Esophagus (tissue), 2 donors: ENCODE data around the gene EP400. TPM values are rescaled to one million over a fixed set of nuclear protein-coding genes. Genes with fewer than 3 reads are reported as not detected.

ENCODE experiments used
- H3K27ac ChIP-seq, 2 donors: one replicate each; pipeline ENCODE4 v1.5.1; 2013; ENCODE audit warnings: low read depth in 2 of 2, mild to moderate bottlenecking in 2 of 2, inconsistent platforms in 1 of 2, low read length in 1 of 2, moderate library complexity in 1 of 2
- H3K27me3 ChIP-seq, 2 donors: one replicate each; pipeline ENCODE4 v1.6.1; 2013; ENCODE audit warnings: low read length in 2 of 2, control low read depth in 1 of 2, mild to moderate bottlenecking in 1 of 2; ENCODE audit not compliant: insufficient read depth in 2 of 2, control insufficient read depth in 1 of 2
- H3K36me3 ChIP-seq, 2 donors: one replicate each; pipeline ENCODE4 v1.6.1; 2013; ENCODE audit warnings: low read length in 1 of 2; ENCODE audit not compliant: control insufficient read depth in 2 of 2, insufficient read depth in 2 of 2
- H3K4me1 ChIP-seq, 2 donors: one replicate each; pipeline ENCODE4 v1.6.1; 2013; ENCODE audit warnings: low read length in 1 of 2; ENCODE audit not compliant: control insufficient read depth in 2 of 2, insufficient read depth in 2 of 2
- H3K4me3 ChIP-seq, 2 donors: one replicate each; pipeline ENCODE4 v1.5.1; 2013; ENCODE audit warnings: low read length in 2 of 2, mild to moderate bottlenecking in 2 of 2, low read depth in 1 of 2, moderate library complexity in 1 of 2
- H3K9me3 ChIP-seq, 2 donors: one replicate each; pipeline ENCODE4 v1.6.1; 2013; ENCODE audit warnings: mild to moderate bottlenecking in 2 of 2, low read depth in 1 of 2, low read length in 1 of 2, moderate library complexity in 1 of 2; ENCODE audit not compliant: control insufficient read depth in 2 of 2, insufficient read depth in 1 of 2
- WGBS, 2 donors: extraction: QIAGEN DNeasy Blood & Tissue Kit; methylation state at CpG; one replicate each; pipeline ENCODE4 v1.1.7; 2013; 5-methylcytosine and 5-hydroxymethylcytosine counted together
- polyA plus RNA-seq, 2 donors: library from polyadenylated mRNA; stranded (reverse); fragments of 200-250 nt; gene quantifications; one replicate each; pipeline ENCODE4 v1.2.3, GENCODE V29; 2013
- donor health status: healthy with polysubstance abuse.
- donor health status: Bipolar disorder and iron deficiency.

EP400 gene
- polyA plus RNA-seq, 2 donors = 8.9 to 17.1 TPM

DNA sequence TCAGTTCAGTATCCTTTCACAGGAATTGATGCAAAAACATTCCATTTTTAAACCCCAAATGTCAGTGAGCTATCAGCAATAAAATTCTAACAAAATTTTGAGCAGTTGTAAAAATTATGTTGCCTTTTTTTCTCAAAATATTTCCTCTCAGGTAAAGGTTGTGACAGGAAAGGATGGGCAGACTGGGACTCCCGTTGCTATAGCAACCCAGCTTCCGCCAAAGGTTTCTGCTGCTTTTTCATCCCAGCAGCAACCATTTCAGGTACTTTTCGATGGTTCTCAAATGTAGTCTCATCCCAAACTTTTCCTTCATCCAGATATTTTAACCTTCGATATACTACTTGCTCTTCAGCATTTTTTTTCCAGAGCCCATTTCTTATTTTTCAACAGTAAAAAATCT is 13.6 kb downstream of the EP400 start:
- 72 to 87% methylated on average over 4 of the region's 4 CpGs for WGBS, 2 donors
- Histone ChIP-seq H3K4me1 (peaks cover 0 to 4% of the 10 kb centered on the region in 2 donors), H3K9me3 (no peaks in the 10 kb centered on the region), H3K36me3 (peaks cover 0 to 5% of the 10 kb centered on the region in 2 donors), H3K27me3 (no peaks in the 10 kb centered on the region), H3K27ac (no peak overlapping the region), H3K4me3 (no peak overlapping the region)

DNA sequence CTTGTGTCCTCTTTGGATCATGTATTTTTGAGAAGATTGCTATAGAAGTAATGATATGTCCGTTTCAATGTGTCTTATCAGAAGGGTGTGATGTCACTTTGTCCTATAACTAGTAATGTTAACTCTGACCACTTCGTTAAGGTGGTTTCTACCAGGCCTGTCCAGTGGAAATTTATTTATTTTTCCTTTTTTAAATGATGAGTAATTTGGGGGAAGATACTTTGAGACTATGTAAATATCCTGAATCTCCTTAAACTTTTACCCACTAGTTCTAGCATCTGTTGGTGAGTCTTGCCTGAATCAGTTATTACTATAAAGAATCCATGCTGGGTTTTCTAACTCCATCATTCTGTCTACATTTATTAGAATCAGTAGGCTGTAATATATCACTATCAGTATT is 15.3 kb downstream of the EP400 start:
- WGBS, 2 donors = 76 to 86% methylated on average over 2 of the region's 2 CpGs
- peaks cover 0 to 4% of the 10 kb centered on the region in 2 donors for H3K4me1 ChIP-seq

DNA sequence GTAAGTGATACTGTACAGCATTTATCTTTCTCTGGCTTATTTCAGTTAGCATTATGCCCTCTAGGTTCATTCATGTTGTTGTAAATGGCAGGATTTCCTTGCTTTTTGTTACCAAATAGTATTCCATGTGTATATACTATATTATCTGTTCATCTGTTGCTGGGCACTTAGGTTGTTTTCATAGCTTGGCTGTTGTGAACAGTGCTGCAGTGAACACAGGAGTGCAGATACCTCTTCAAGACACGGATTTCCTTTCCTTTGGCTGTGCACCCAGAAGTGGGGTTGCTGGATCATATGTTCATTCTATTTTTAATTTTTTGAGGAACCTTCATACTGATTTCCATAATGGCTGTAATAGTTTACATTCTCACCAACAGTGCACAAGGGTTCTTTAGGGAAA is 21.5 kb downstream of the EP400 start:
- Histone ChIP-seq H3K4me1 (peaks cover 0 to 1% of the 10 kb centered on the region in 2 donors), H3K4me3 (no peak overlapping the region), H3K9me3 (no peaks in the 10 kb centered on the region), H3K27ac (no peak overlapping the region), H3K27me3 (no peaks in the 10 kb centered on the region), H3K36me3 (no peaks in the 10 kb centered on the region)
- 55 to 65% methylated on average over 1 of the region's 1 CpG for WGBS, 2 donors

More for the DNA sequence above, 15.3 kb downstream of the EP400 start:
- Histone ChIP-seq H3K36me3 (peaks cover 0 to 5% of the 10 kb centered on the region in 2 donors), H3K27me3 (no peaks in the 10 kb centered on the region), H3K9me3 (no peaks in the 10 kb centered on the region), H3K27ac (no peak overlapping the region), H3K4me3 (no peak overlapping the region)

DNA sequence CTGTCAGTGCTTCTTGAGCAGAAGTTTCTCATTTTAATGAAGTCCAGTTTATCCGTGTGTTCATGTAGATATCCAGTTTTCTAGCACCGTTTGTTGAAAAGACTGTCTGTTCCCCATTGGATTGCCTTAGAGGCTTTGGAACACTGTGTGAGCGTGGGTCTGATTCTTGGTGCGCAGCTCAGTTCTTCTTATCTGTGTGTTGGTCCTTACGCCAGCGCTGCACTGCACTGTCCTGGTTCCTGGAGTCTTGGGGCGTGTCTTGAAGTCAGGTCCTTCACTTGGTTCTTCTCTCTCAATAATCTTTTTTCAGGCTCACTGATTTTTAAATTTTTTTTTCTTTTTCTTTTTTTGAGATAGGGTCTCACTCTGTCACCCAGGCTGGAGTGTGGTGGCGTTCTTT is 25.5 kb downstream of the EP400 start:
- Histone ChIP-seq H3K36me3 (peaks cover 3 to 5% of the 10 kb centered on the region in 2 donors), H3K27me3 (no peaks in the 10 kb centered on the region), H3K9me3 (no peaks in the 10 kb centered on the region), H3K27ac (no peak overlapping the region), H3K4me3 (no peak overlapping the region), H3K4me1 (no peaks in the 10 kb centered on the region)
- WGBS, 2 donors = 90 to 96% methylated on average over 8 of the region's 8 CpGs

DNA sequence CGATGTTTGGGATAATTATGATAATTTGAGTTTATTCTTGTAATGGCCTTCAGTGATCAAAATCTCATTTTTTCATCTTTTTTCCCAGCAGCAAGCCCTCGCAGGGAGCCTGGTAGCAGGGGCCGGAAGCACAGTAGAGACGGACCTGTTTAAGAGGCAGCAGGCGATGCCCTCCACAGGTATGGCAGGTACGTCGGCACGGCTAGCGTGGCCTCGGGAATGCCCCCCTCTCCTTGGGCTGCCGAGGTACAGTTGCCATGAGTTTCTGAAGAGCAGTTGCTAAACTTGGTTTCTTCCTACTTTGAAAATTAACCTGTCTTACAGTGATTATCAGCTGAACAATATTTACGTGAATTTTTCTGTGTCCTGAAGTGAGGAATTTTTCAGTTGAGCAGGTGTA is 29.9 kb downstream of the EP400 start:
- Histone ChIP-seq H3K9me3 (no peaks in the 10 kb centered on the region), H3K27ac (no peak overlapping the region), H3K4me1 (no peaks in the 10 kb centered on the region), H3K27me3 (no peaks in the 10 kb centered on the region), H3K36me3 (peaks cover 8 to 16% of the 10 kb centered on the region in 2 donors), H3K4me3 (no peak overlapping the region)
- 85 to 94% methylated on average over 12 of the region's 12 CpGs for WGBS, 2 donors

DNA sequence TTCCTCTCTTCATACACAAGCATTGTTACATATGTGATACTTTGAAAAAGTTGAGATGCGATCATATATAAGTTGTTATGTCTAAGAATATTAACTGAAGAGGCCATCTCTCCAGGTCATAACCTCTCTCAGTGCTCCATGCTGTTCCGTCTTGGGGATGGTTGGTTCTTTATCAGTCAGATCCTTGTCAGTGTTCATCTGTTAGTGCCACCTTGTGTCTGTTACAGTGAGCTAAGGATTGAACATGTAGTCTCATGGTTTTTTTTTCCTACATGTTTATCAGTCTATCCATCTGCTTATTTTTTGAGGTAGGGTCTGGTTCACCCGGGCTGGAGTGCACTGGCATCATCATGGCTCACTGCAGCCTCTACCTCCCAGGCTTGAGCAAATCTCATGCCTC is 30.5 kb downstream of the EP400 start:
- H3K9me3 ChIP-seq = no peaks in the 10 kb centered on the region
- H3K4me3 ChIP-seq = no peak overlapping the region
- no peaks in the 10 kb centered on the region for H3K27me3 ChIP-seq
- no peaks in the 10 kb centered on the region for H3K4me1 ChIP-seq
- 79 to 83% methylated on average over 3 of the region's 3 CpGs for WGBS, 2 donors
- H3K36me3 ChIP-seq = peaks cover 11 to 18% of the 10 kb centered on the region in 2 donors
- H3K27ac ChIP-seq = no peak overlapping the region

DNA sequence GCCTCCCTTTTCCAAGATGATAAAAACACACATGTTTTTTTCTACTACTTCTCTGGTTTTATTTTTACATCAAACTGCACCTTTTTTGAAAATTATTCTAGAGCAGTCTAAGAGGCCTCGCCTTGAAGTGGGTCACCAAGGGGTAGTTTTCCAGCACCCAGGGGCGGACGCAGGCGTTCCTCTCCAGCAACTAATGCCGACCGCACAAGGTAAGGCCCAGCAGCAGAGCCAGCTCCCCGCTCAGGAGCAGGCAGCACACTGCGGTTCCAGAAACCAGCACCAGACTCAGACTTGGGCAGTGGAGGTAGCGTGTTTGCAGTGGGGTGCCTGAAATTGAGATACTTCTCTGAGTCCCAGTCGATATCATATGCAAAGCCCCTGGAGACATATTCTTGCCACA is 31.6 kb downstream of the EP400 start:
- Histone ChIP-seq H3K4me3 (no peak overlapping the region), H3K36me3 (peaks cover 12 to 23% of the 10 kb centered on the region in 2 donors), H3K27me3 (no peaks in the 10 kb centered on the region), H3K27ac (no peak overlapping the region), H3K4me1 (no peaks in the 10 kb centered on the region), H3K9me3 (no peaks in the 10 kb centered on the region)
- 96 to 97% methylated on average over 10 of the region's 10 CpGs for WGBS, 2 donors

DNA sequence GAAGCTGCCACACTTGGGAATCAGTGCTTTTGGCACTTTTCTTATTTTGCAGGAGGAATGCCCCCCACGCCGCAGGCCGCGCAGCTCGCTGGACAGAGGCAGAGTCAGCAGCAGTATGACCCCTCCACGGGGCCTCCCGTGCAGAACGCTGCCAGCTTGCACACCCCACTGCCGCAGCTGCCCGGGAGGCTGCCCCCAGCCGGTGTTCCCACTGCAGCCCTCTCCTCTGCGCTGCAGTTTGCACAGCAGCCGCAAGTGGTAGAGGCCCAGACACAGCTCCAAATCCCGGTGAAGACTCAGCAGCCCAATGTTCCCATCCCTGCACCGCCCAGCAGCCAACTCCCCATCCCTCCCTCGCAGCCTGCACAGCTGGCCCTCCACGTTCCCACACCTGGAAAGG is 32.3 kb downstream of the EP400 start:
- Histone ChIP-seq H3K4me3 (no peak overlapping the region), H3K27ac (no peak overlapping the region), H3K36me3 (peaks cover 12 to 28% of the 10 kb centered on the region in 2 donors), H3K27me3 (no peaks in the 10 kb centered on the region), H3K4me1 (no peaks in the 10 kb centered on the region), H3K9me3 (no peaks in the 10 kb centered on the region)
- 92 to 94% methylated on average over 17 of the region's 17 CpGs for WGBS, 2 donors

DNA sequence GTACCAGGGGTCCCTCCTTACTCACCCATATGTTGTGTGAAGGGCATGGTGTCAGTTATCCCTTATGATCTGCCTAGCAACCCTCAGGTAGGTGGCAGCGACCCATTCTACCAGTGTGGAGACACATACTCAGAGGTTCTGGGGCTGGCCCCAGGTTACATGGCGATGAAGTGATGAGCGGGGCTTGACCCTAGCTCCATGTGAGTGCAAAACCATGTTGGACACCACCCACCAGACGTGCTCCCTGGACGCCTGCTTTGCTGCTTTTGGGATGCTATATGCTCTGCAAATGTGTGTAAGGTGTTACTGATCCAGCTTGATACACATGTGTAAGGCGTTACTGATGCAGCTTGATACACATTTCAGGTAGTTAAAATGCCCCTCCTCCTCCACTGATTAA is 33.3 kb downstream of the EP400 start:
- H3K9me3 ChIP-seq = no peaks in the 10 kb centered on the region
- H3K36me3 ChIP-seq = peaks cover 12 to 34% of the 10 kb centered on the region in 2 donors
- 93 to 96% methylated on average over 6 of the region's 6 CpGs for WGBS, 2 donors
- no peak overlapping the region for H3K27ac ChIP-seq
- H3K27me3 ChIP-seq = no peaks in the 10 kb centered on the region
- no peak overlapping the region for H3K4me3 ChIP-seq
- H3K4me1 ChIP-seq = no peaks in the 10 kb centered on the region

DNA sequence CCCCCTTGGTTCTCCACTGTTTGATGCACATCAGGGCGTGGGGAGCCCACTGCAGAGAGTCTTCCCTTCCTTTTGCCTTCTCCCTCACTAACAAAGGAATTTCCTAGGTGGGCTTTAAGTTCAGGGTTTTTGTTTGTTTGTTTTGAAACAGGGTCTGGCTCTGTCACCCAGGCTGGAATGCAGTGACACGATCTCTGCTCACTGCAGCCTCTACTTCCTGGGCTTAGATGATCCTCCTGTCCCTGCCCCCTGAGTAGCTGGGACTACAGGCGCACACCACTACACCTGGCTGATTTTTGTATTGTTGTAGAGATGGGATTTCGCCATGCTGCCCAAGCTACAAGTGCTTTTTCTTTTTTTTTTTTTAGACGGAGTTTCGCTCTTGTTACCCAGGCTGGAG is 33.8 kb downstream of the EP400 start:
- WGBS, 2 donors = 84 to 89% methylated on average over 6 of the region's 6 CpGs
- no peak overlapping the region for H3K27ac ChIP-seq
- no peak overlapping the region for H3K4me3 ChIP-seq
- no peaks in the 10 kb centered on the region for H3K9me3 ChIP-seq
- no peaks in the 10 kb centered on the region for H3K4me1 ChIP-seq
- peaks cover 14 to 38% of the 10 kb centered on the region in 2 donors for H3K36me3 ChIP-seq
- H3K27me3 ChIP-seq = no peaks in the 10 kb centered on the region
